H1 (cell line): ENCODE data around the gene SRRM4. TPM values are rescaled to one million over a fixed set of nuclear protein-coding genes. Genes with fewer than 3 reads are reported as not detected.

Experiments used
- CTCF ChIA-PET: fragments of 300-600 bp; sonication (Branson Sonifier 250); formaldehyde crosslinking; loops from one replicate; lab custom pipeline; 2021; ENCODE audit not compliant: partially characterized antibody; lab: Charles Lee
- POLR2A ChIA-PET: fragments of 300-600 bp; sonication (Branson Sonifier 250); formaldehyde crosslinking; loops from one replicate; lab custom pipeline; 2021; ENCODE audit warnings: inconsistent platforms; ENCODE audit not compliant: partially characterized antibody; lab: Charles Lee
- DNase-seq, 2 experiments: peaks; one replicate each; pipeline versions ENCODE4 v3.0.0 to v3.0.0-alpha.2; 2010 to 2022; ENCODE audit warnings: low spot score in 2 of 2, low read depth in 1 of 2, mixed read lengths in 1 of 2
- FAIRE-seq: peaks from 2 replicates; lab custom pipeline; 2011; peaks lifted over from hg19 to GRCh38; lab: Jason Lieb, UNC
- H2AFZ ChIP-seq: 2 replicates; pipeline ENCODE4 v1.8.1; 2012; ENCODE audit warnings: low read length, inconsistent platforms
- H2AK5ac ChIP-seq: 2 replicates; pipeline ENCODE4 v1.6.1; 2013; ENCODE audit warnings: low read depth, low read length
- H2BK120ac ChIP-seq: replicated peaks from 2 replicates; pipeline ENCODE3; 2013; ENCODE audit warnings: low read depth, low read length, inconsistent platforms
- H2BK12ac ChIP-seq: 2 replicates; pipeline ENCODE4 v1.6.1; 2013; ENCODE audit warnings: low read depth, low read length
- H2BK15ac ChIP-seq: 2 replicates; pipeline ENCODE4 v1.6.1; 2013; ENCODE audit warnings: low read length
- H2BK20ac ChIP-seq: 2 replicates; pipeline ENCODE4 v1.6.1; 2013; ENCODE audit warnings: low read length
- H2BK5ac ChIP-seq: 2 replicates; pipeline ENCODE4 v1.6.1; 2013; ENCODE audit warnings: low read depth, low read length
- H3K14ac ChIP-seq: 2 replicates; pipeline ENCODE4 v1.6.1; 2013; ENCODE audit warnings: inconsistent platforms; ENCODE audit not compliant: insufficient read length
- H3K18ac ChIP-seq: 2 replicates; pipeline ENCODE4 v1.6.1; 2013; ENCODE audit warnings: low read length; ENCODE audit errors: extremely low read depth
- H3K23ac ChIP-seq: 2 replicates; pipeline ENCODE4 v1.6.1; 2013; ENCODE audit warnings: inconsistent platforms; ENCODE audit not compliant: insufficient read length
- H3K23me2 ChIP-seq: 2 replicates; pipeline ENCODE4 v1.6.1; 2013; ENCODE audit warnings: low read depth, low read length
- H3K27ac ChIP-seq: 2 replicates; pipeline ENCODE4 v1.6.1; 2011; ENCODE audit warnings: low read depth, low read length, inconsistent platforms
- H3K27me3 ChIP-seq, 4 experiments: replicated peaks in 1 of 4; 1 replicate in 1 of 4; 2 replicates in 3 of 4; pipeline versions ENCODE4 v1.6.1 to v1.8.1; 2011 to 2013; ENCODE audit warnings: low read length in 3 of 4, mild to moderate bottlenecking in 3 of 4, inconsistent platforms in 2 of 4, mixed read lengths in 2 of 4, moderate library complexity in 1 of 4; ENCODE audit not compliant: control insufficient read depth in 3 of 4, insufficient read depth in 3 of 4; ENCODE audit errors: extremely low read depth in 1 of 4
- H3K36me3 ChIP-seq, 4 experiments: 2 replicates each; pipeline versions ENCODE4 v1.6.1 to v1.8.1; 2011 to 2013; ENCODE audit warnings: mild to moderate bottlenecking in 4 of 4, low read length in 3 of 4, moderate library complexity in 2 of 4, control low read depth in 1 of 4, inconsistent platforms in 1 of 4; ENCODE audit not compliant: insufficient read depth in 4 of 4, control insufficient read depth in 2 of 4
- H3K4ac ChIP-seq: replicated peaks from 2 replicates; pipeline ENCODE3; 2013; ENCODE audit warnings: low read length, low read depth, mixed read lengths, inconsistent platforms; ENCODE audit not compliant: insufficient read length
- H3K4me1 ChIP-seq, 4 experiments: replicated peaks in 1 of 4; 1 replicate in 1 of 4; 2 replicates in 3 of 4; pipeline versions ENCODE4 v1.6.1 to v1.8.1; 2011 to 2013; ENCODE audit warnings: low read length in 3 of 4, inconsistent platforms in 2 of 4, mixed read lengths in 1 of 4; ENCODE audit not compliant: insufficient read depth in 4 of 4, control insufficient read depth in 3 of 4
- H3K4me2 ChIP-seq, 2 experiments: 2 replicates each; pipeline versions ENCODE4 v1.6.1 to v1.8.1; 2011 to 2013; ENCODE audit warnings: low read depth in 2 of 2, low read length in 2 of 2, control low read depth in 1 of 2, inconsistent platforms in 1 of 2, mild to moderate bottlenecking in 1 of 2; ENCODE audit not compliant: insufficient read depth in 1 of 2
- H3K4me3 ChIP-seq, 4 experiments: fragments of 200-600, 300-600 bp in 1 of 4; sonication (generic), shearing (Covaris generic), sonication (Bioruptor Twin) in 1 of 4; 2 replicates each; pipeline versions ENCODE4 v1.5.1 to v1.8.1; 2011 to 2016; ENCODE audit warnings: low read length in 4 of 4, low read depth in 3 of 4, control low read depth in 2 of 4, inconsistent platforms in 2 of 4, mild to moderate bottlenecking in 2 of 4, mixed read lengths in 1 of 4, moderate library complexity in 1 of 4; ENCODE audit not compliant: insufficient read depth in 2 of 4; ENCODE audit errors: extremely low read depth in 1 of 4
- H3K56ac ChIP-seq: replicated peaks from 2 replicates; pipeline ENCODE3; 2013; ENCODE audit warnings: low read depth, mild to moderate bottlenecking, mixed read lengths, low read length, inconsistent platforms; ENCODE audit not compliant: insufficient read length
- H3K79me1 ChIP-seq: 2 replicates; pipeline ENCODE4 v1.6.1; 2013; ENCODE audit warnings: low read depth, low read length, control low read depth
- H3K79me2 ChIP-seq, 2 experiments: 2 replicates each; pipeline versions ENCODE4 v1.6.1 to v1.8.1; 2012 to 2013; ENCODE audit warnings: low read length in 2 of 2, mild to moderate bottlenecking in 2 of 2, inconsistent platforms in 1 of 2; ENCODE audit not compliant: insufficient read depth in 2 of 2, control insufficient read depth in 1 of 2
- H3K9ac ChIP-seq, 4 experiments: replicated peaks in 1 of 4; 1 replicate in 1 of 4; 2 replicates in 3 of 4; pipeline versions ENCODE4 v1.6.1 to v1.8.1; 2011 to 2013; ENCODE audit warnings: low read depth in 3 of 4, low read length in 3 of 4, control low read depth in 2 of 4, mild to moderate bottlenecking in 2 of 4, moderate library complexity in 2 of 4, inconsistent platforms in 1 of 4; ENCODE audit errors: extremely low read depth in 1 of 4
- H3K9me3 ChIP-seq, 2 experiments: 2 replicates each; pipeline versions ENCODE4 v1.6.1 to v1.8.1; 2012 to 2013; ENCODE audit warnings: mild to moderate bottlenecking in 2 of 2, moderate library complexity in 2 of 2, control low read depth in 1 of 2, inconsistent platforms in 1 of 2, low read depth in 1 of 2, low read length in 1 of 2, mixed read lengths in 1 of 2; ENCODE audit not compliant: insufficient read depth in 2 of 2
- H4K20me1 ChIP-seq, 2 experiments: replicated peaks in 1 of 2; 2 replicates each; pipeline versions ENCODE3 to v1.8.1; 2011 to 2013; ENCODE audit warnings: inconsistent platforms in 2 of 2, low read length in 2 of 2, mild to moderate bottlenecking in 1 of 2; ENCODE audit not compliant: insufficient read depth in 2 of 2, control insufficient read depth in 1 of 2
- H4K5ac ChIP-seq: 2 replicates; pipeline ENCODE4 v1.6.1; 2013; ENCODE audit warnings: low read length, low read depth, mixed read lengths, inconsistent platforms; ENCODE audit not compliant: insufficient read length
- H4K8ac ChIP-seq: 2 replicates; pipeline ENCODE4 v1.8.0; 2013; ENCODE audit warnings: mild to moderate bottlenecking, moderate library complexity, low read length, inconsistent platforms; ENCODE audit not compliant: insufficient read depth; ENCODE audit errors: extremely low read depth
- H4K91ac ChIP-seq: replicated peaks from 2 replicates; pipeline ENCODE3; 2013; ENCODE audit warnings: low read length, mixed read lengths, inconsistent platforms; ENCODE audit not compliant: insufficient read length
- CBX8 ChIP-seq: fragments of 300-800, 300-1000 bp; sonication (generic); IDR thresholded peaks from 2 replicates; pipeline ENCODE4 v1.7.1; 2016; ENCODE audit warnings: low read depth, low read length, borderline replicate concordance
- FOSL1 ChIP-seq: IDR thresholded peaks from 2 replicates; pipeline ENCODE4 v1.6.1; 2011; ENCODE audit warnings: mild to moderate bottlenecking, low read depth, low read length, moderate library complexity; ENCODE audit not compliant: insufficient read depth
- TAF7 ChIP-seq: optimal IDR thresholded peaks from 2 replicates; pipeline ENCODE3; 2011; ENCODE audit warnings: low read depth, mild to moderate bottlenecking, inconsistent platforms, low read length, moderate library complexity, borderline replicate concordance
- WGBS, 2 experiments: shearing (Covaris generic) in 1 of 2; methylation state at CpG; one replicate each; pipeline versions ENCODE4 v1.1.6 to v1.1.7; 2013 to 2015; ENCODE audit warnings: low lambda C conversion rate in 2 of 2, mixed read lengths in 2 of 2, inconsistent platforms in 1 of 2, low coverage in 1 of 2, missing lambda C conversion rate in 1 of 2; ENCODE audit not compliant: insufficient replicate concordance in 2 of 2, insufficient coverage in 1 of 2, insufficient read length in 1 of 2; ENCODE audit errors: extremely low coverage in 1 of 2, missing lambda C conversion rate in 1 of 2; 5-methylcytosine and 5-hydroxymethylcytosine counted together
- polyA plus RNA-seq, 7 experiments: library from polyadenylated mRNA; depleted of rRNA in 3 of 7; stranded (reverse) in 5 of 7; unstranded in 2 of 7; fragments of >200 nt in 5 of 7; fragments of 200-250 nt in 2 of 7; gene quantifications; 1 replicate in 5 of 7; 2 replicates in 1 of 7; 4 replicates in 1 of 7; pipeline versions ENCODE4 v1.2.1 to v1.2.3, GENCODE V29; 2011 to 2013; ENCODE audit warnings: missing spikeins in 2 of 7, mixed read lengths in 2 of 7
- total RNA-seq: library from RNA; stranded (reverse); fragmentation: NEBNext Ultra II Directional; extraction: Animal tissue kit (Norgen Biotek cat#: 25700); gene quantifications from 2 replicates; pipeline ENCODE4 v1.2.1, GENCODE V29; 2021

SRRM4 gene
- total and polyA plus RNA-seq, 2 of the 8 experiments (the other 6 are each of a cell fraction or from before 2014, with no cell fraction given) = 0.53 to 1.1 TPM

DNA sequence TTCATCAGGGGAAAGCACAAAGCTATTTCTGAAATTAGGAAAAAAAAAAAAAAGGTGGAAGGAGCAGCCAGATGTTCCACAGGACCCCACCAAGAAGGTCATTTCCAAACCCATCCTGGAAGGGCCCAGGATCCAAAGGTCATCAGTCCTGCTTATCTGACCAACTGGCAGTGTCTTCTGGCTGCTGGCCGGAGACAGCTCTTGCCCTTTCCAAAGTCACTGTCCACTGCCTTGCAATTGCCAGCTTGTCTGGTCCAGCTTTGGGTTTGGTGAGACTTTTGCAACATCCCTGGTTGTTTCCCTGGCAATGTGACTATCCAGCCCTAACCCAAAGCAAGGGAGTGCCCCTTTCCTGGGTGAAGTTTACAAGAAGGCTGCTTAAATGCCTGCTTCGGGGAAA, 178.5 kb downstream of the SRRM4 start:
- H3K79me2 ChIP-seq = no peaks in the 10 kb centered on the region
- DNase-seq (no peak), FAIRE-seq (no peak)
- H2BK5ac ChIP-seq = no peak overlapping the region
- H3K79me1 ChIP-seq = no peaks in the 10 kb centered on the region
- H2BK15ac ChIP-seq = no peak overlapping the region
- H3K4me3 ChIP-seq = no peak overlapping the region
- no peak overlapping the region for H3K14ac ChIP-seq
- H2AFZ ChIP-seq = no peak overlapping the region
- no peak overlapping the region for H2BK12ac ChIP-seq
- H3K27ac ChIP-seq = no peak overlapping the region
- H3K9ac ChIP-seq = no peak overlapping the region
- peaks cover 0 to 7% (median 0%) of the 10 kb centered on the region in 4 experiments; a peak in 1 of 8 replicates for H3K36me3 ChIP-seq
- H3K4me1 ChIP-seq = peaks cover 0 to under 1% (median 0%) of the 10 kb centered on the region in 4 experiments; a peak in 2 of 7 replicates
- no peak overlapping the region for H4K5ac ChIP-seq
- no peaks in the 10 kb centered on the region; the same call in 1 of the 2 replicates for H3K23me2 ChIP-seq
- H2AK5ac ChIP-seq = no peak overlapping the region
- no peak overlapping the region for H3K56ac ChIP-seq
- H3K9me3 ChIP-seq = no peaks in the 10 kb centered on the region; a peak in 1 of 4 replicates
- no peak overlapping the region for H2BK120ac ChIP-seq
- H4K91ac ChIP-seq = no peak overlapping the region
- CTCF ChIA-PET = interaction anchor here (0.9 to 2.3 kb wide), 2 partner anchors 18 to 122 kb away, joined by 3 to 5 read pairs; partner anchors contain the start of gene HSPB8
- H3K23ac ChIP-seq = no peak overlapping the region
- no peak overlapping the region for H3K4ac ChIP-seq
- no peak overlapping the region for H3K4me2 ChIP-seq
- WGBS, 2 experiments = 94% methylated on average over 2 of the region's 2 CpGs; no CpG with 5 or more reads in 1 of the 2 experiments
- POLR2A ChIA-PET = no interaction called here
- H4K20me1 ChIP-seq = no peaks in the 10 kb centered on the region
- no peaks in the 10 kb centered on the region for H3K27me3 ChIP-seq
- no peak overlapping the region for H3K18ac ChIP-seq
- no peak overlapping the region for H2BK20ac ChIP-seq
- H4K8ac ChIP-seq = no peak overlapping the region
- TF ChIP-seq TAF7 = no peak
- TF ChIP-seq CBX8 = no peak
- no peak for TF ChIP-seq FOSL1
